Natural killer cell (primary cell): ENCODE data around the gene ZNF845. TPM values are rescaled to one million over a fixed set of nuclear protein-coding genes. Genes with fewer than 3 reads are reported as not detected.
"Not testable (repeated sequence)": the region's sequence is repeated elsewhere in the genome, so short reads cannot be mapped to it uniquely, and the experiment has no call there.

Source experiments
- ATAC-seq, 3 donors: fragments of 150-1000 bp in 2 of 3; fragments of 200-7000 bp in 1 of 3; cut with Tn5 transposase; 1 replicate in 1 of 3; 2 replicates in 2 of 3; pipeline ENCODE4 v1.10.0; 2021; ENCODE audit warnings: mild to moderate bottlenecking in 2 of 3, moderate library complexity in 2 of 3
- DNase-seq, 2 donors: peaks; one replicate each; pipeline versions ENCODE4 v3.0.0 to v3.0.0-alpha.2; 2013 to 2021; ENCODE audit warnings: mixed read lengths in 1 of 2
- H3K27ac ChIP-seq: one replicate; pipeline ENCODE4 v1.5.1; 2013; ENCODE audit warnings: mild to moderate bottlenecking, low read length
- H3K27me3 ChIP-seq: one replicate; pipeline ENCODE4 v1.6.1; 2013; ENCODE audit warnings: low read length; ENCODE audit not compliant: control insufficient read depth, insufficient read depth
- H3K36me3 ChIP-seq: one replicate; pipeline ENCODE4 v1.6.1; 2013; ENCODE audit warnings: low read length; ENCODE audit not compliant: control insufficient read depth, insufficient read depth
- H3K4me1 ChIP-seq: one replicate; pipeline ENCODE4 v1.6.1; 2013; ENCODE audit warnings: low read length; ENCODE audit not compliant: control insufficient read depth, insufficient read depth
- H3K4me3 ChIP-seq: one replicate; pipeline ENCODE4 v1.5.1; 2013; ENCODE audit warnings: low read length
- H3K9me3 ChIP-seq: one replicate; pipeline ENCODE4 v1.6.1; 2013; ENCODE audit warnings: low read length; ENCODE audit not compliant: control insufficient read depth, insufficient read depth
- H3K27ac Mint-ChIP-seq, 2 donors: one replicate each; pipeline ENCODE4 v1.8.0; 2022; ENCODE audit warnings: mild to moderate bottlenecking in 2 of 2, mixed read lengths in 2 of 2, moderate library complexity in 1 of 2
- H3K27me3 Mint-ChIP-seq, 2 donors: one replicate each; pipeline ENCODE4 v1.8.0; 2022; ENCODE audit warnings: low read depth in 2 of 2, mixed read lengths in 2 of 2
- H3K36me3 Mint-ChIP-seq: one replicate; pipeline ENCODE4 v1.8.0; 2022; ENCODE audit warnings: mixed read lengths
- H3K4me1 Mint-ChIP-seq, 2 donors: one replicate each; pipeline ENCODE4 v1.8.0; 2022; ENCODE audit warnings: mixed read lengths in 2 of 2
- H3K4me3 Mint-ChIP-seq: one replicate; pipeline ENCODE4 v1.8.0; 2022; ENCODE audit warnings: mild to moderate bottlenecking, moderate library complexity, mixed read lengths
- H3K9me3 Mint-ChIP-seq, 2 donors: one replicate each; pipeline ENCODE4 v1.8.0; 2022; ENCODE audit warnings: mixed read lengths in 2 of 2
- CTCF ChIP-seq: fragments of 200-600 bp; IDR thresholded peaks from one replicate; pipeline ENCODE4 v1.8.0; 2022; ENCODE audit warnings: antibody characterized with exemption
- WGBS: methylation state at CpG from one replicate; pipeline ENCODE4 v1.1.7; 2013; ENCODE audit warnings: missing lambda C conversion rate; ENCODE audit not compliant: insufficient coverage; 5-methylcytosine and 5-hydroxymethylcytosine counted together
- intact Hi-C: fragments of 100-400 bp; cut with micrococcal nuclease; formaldehyde crosslinking; loops from one replicate; pipeline ENCODE4 v1.14.2; 2022
- total RNA-seq, 4 donors: library from RNA; stranded (reverse); fragments of 120-200 nt in 1 of 4; gene quantifications; one replicate each; pipeline versions ENCODE4 v1.2.3 to v1.2.4, GENCODE V29; 2013 to 2022

The ZNF845 gene
- total RNA-seq, 3 donors from 2014 or later (not counting 1 experiment from before 2014, with no cell fraction given) = 8.7 to 13.2 (median 9.0) TPM

GRCh38 chr19:53355739-53356138, 22.2 kb downstream of the ZNF845 start:
- no peaks in the 10 kb centered on the region for H3K4me1 ChIP-seq
- Mint-ChIP-seq H3K9me3 (peaks cover 13 to 19% of the 10 kb centered on the region in 2 donors), H3K4me3 (no peak overlapping the region), H3K27ac (no peak overlapping the region), H3K27me3 (no peaks in the 10 kb centered on the region), H3K4me1 (peaks cover 0 to 6% of the 10 kb centered on the region in 2 donors), H3K36me3 (peaks cover 45% of the 10 kb centered on the region)
- TF ChIP-seq CTCF = no peak
- peaks cover 64% of the 10 kb centered on the region for H3K9me3 ChIP-seq
- intact Hi-C loops = no loop called here
- DNase-seq (no peak), ATAC-seq (no peak)
- H3K36me3 ChIP-seq = peaks cover 10% of the 10 kb centered on the region
- no peak overlapping the region for H3K27ac ChIP-seq
- WGBS = no CpG with 5 or more reads among the region's 1 CpG
- H3K27me3 ChIP-seq = no peaks in the 10 kb centered on the region
- H3K4me3 ChIP-seq = no peak overlapping the region

- H3K4me1 Mint-ChIP-seq = peaks cover 0 to 6% of the 10 kb centered on the region in 2 donors
- intact Hi-C loops = no loop called here
- no peaks in the 10 kb centered on the region for H3K27me3 ChIP-seq
- H3K4me3 ChIP-seq = no peak overlapping the region
- WGBS = 67% methylated on average over 33 of the region's 35 CpGs
- H3K27ac Mint-ChIP-seq = no peak overlapping the region
- H3K36me3 Mint-ChIP-seq = peaks cover 23% of the 10 kb centered on the region
- H3K4me1 ChIP-seq = no peaks in the 10 kb centered on the region
- no peak overlapping the region for H3K27ac ChIP-seq
- H3K36me3 ChIP-seq = no peaks in the 10 kb centered on the region
- no peak overlapping the region for H3K4me3 Mint-ChIP-seq
- ATAC-seq (no peak), DNase-seq (no peak)
- TF ChIP-seq CTCF = no peak
- peaks cover 46% of the 10 kb centered on the region for H3K9me3 ChIP-seq
- peaks cover 5 to 6% of the 10 kb centered on the region in 2 donors for H3K9me3 Mint-ChIP-seq
- H3K27me3 Mint-ChIP-seq = no peaks in the 10 kb centered on the region
Observed at GRCh38 chr19:53357821-53358581, 24.5 kb downstream of the ZNF845 start.

GRCh38 chr19:53360056-53360455, 26.5 kb downstream of the ZNF845 start:
- not testable (repeated sequence) for H3K9me3 Mint-ChIP-seq

GRCh38 chr19:53365134-53365898, 31.8 kb downstream of the ZNF845 start, which contains the start of gene ZNF525:
ZNF525 (plus strand) TSS chr19:53365705; CDS start chr19:53372282, 6,577 bp downstream.
- intact Hi-C loops = loop anchor here (1.0 kb wide), 4 partner anchors 30 to 170 kb away; partner anchors contain the start of genes ZNF765 and ZNF845
- WGBS = 1% methylated on average over 45 of the region's 45 CpGs
- peak; percentile 65 for TF ChIP-seq CTCF
- DNase-seq (peak; percentile 97 to 99), ATAC-seq (peak; percentile 99 to 100 (median 100))
- H3K36me3 ChIP-seq = no peaks in the 10 kb centered on the region
- Mint-ChIP-seq H3K4me1 (peaks cover 30 to 36% of the 10 kb centered on the region in 2 donors), H3K36me3 (no peaks in the 10 kb centered on the region), H3K27me3 (no peaks in the 10 kb centered on the region), H3K4me3 (peak within 1 kb of the TSS; percentile 94), H3K27ac (peak within 1 kb of the TSS; percentile 85 to 90), H3K9me3 (no peaks in the 10 kb centered on the region)
- no peaks in the 10 kb centered on the region for H3K9me3 ChIP-seq
- no peaks in the 10 kb centered on the region for H3K27me3 ChIP-seq
- H3K27ac ChIP-seq = peak within 1 kb of the TSS; percentile 78
- peak within 1 kb of the TSS; percentile 73 for H3K4me3 ChIP-seq
- H3K4me1 ChIP-seq = peaks cover 6% of the 10 kb centered on the region

More at GRCh38 chr19:53360056-53360455, 26.5 kb downstream of the ZNF845 start:
- ATAC-seq, H3K27me3 Mint-ChIP-seq, H3K4me1 ChIP-seq, H3K27ac Mint-ChIP-seq, H3K27ac ChIP-seq, H3K4me3 ChIP-seq, H3K27me3 ChIP-seq, H3K4me1 Mint-ChIP-seq, intact Hi-C loops, DNase-seq, H3K4me3 Mint-ChIP-seq, H3K36me3 ChIP-seq: not testable (repeated sequence)
- WGBS = 95% methylated on average over 6 of the region's 10 CpGs
- H3K9me3 ChIP-seq = peaks cover 31% of the 10 kb centered on the region
- peaks cover 12% of the 10 kb centered on the region for H3K36me3 Mint-ChIP-seq
